ENCODE results near the gene TK1.
"Not testable (repeated sequence)": the region's sequence is repeated elsewhere in the genome, so short reads cannot be mapped to it uniquely, and the experiment has no call there.

TK1 gene

DNA sequence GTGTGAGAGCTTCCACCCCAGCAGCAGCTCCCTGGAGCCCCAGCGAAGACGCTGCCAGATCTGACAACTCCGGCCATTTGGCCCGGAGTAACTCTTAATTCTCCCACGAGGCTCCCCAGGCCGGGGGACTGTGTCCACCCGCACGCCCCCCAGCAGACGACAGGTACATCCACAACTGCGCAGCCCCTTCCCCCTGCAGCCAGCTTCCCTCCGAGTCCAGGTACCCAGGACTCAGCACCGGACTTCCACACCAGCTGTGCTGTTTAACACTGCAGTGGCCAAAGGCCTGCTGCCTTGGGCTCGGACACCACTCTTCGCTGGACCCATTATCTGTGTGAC lies 11.2 kb downstream of the TK1 start:
- DNase-seq = no peak

- DNase-seq = no peak
Observed at GRCh38 chr17:78174870-78175642, 11.8 kb downstream of the TK1 start.

DNA sequence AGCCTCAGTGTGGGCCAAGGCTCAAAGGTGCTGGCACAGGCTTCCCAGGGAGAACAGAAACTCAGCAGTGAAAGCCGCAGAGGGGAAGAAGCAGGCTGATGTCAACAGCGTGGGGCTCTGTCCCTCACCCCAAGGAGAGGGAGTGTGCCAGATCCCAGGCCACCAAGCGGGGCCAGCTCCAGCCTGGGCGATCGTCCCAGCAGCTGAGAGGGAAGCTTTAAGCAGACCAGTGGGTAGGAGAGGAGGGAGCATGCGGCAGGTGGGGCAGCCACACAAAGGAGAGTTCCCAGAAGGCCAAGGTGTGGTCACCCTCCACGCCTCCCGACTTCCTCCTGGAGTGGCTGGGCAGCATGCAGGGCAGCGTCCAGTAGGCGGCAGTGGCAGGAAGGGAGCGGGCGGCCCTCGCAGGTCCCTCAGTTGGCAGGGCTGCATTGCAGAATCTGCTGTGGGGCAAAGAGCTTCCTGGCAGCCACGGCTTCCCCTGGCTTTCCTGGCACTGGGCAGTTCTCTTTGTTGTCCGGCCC lies 12.4 kb downstream of the TK1 start:
- no peak for DNase-seq

DNA sequence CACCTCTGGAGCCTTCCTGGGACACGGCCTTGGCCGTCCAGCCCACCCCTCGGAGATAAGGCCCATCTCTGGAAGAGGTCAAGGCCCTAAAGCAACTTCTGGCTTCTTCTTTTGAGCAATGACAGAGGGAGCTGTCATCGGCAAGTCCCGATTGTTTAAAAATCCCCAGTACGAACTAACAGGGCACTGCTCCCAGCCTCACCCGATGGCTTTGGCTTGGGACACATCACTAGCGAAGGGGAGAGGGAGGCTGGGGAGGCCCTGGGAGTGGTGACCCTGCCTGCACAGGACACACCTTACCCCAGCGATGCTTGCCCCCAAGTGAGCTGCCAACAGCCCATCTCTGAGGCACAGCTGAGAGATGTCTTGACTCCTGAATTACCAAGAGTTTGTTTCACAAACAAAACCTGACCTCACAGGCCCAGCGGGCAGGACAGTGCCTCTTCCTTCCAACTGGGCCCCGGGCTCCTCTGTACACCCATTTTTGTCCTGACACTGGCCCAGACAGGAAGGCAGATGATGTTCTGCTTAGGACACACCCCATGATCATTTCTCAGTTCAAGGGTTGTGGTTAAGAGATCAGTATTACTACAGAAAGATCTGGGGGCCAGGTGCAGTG lies 13.6 kb downstream of the TK1 start:
- no peak for DNase-seq

- DNase-seq = no peak
Observed at GRCh38 chr17:78172249-78173051, 14.4 kb downstream of the TK1 start.

DNA sequence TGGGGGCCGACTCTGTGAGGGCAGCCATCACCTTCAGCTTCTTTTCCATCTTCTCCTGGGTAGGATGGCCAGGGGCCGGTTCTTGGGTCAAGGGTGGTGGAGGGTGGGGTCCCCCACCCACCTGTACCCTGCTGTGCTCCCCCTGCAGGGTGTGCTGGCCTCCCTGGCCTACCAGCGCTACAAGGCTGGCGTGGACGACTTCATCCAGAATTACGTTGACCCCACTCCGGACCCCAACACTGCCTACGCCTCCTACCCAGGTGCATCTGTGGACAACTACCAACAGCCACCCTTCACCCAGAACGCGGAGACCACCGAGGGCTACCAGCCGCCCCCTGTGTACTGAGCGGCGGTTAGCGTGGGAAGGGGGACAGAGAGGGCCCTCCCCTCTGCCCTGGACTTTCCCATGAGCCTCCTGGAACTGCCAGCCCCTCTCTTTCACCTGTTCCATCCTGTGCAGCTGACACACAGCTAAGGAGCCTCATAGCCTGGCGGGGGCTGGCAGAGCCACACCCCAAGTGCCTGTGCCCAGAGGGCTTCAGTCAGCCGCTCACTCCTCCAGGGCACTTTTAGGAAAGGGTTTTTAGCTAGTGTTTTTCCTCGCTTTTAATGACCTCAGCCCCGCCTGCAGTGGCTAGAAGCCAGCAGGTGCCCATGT lies 15.1 kb downstream of the TK1 start:
- not testable (repeated sequence) for DNase-seq

DNA sequence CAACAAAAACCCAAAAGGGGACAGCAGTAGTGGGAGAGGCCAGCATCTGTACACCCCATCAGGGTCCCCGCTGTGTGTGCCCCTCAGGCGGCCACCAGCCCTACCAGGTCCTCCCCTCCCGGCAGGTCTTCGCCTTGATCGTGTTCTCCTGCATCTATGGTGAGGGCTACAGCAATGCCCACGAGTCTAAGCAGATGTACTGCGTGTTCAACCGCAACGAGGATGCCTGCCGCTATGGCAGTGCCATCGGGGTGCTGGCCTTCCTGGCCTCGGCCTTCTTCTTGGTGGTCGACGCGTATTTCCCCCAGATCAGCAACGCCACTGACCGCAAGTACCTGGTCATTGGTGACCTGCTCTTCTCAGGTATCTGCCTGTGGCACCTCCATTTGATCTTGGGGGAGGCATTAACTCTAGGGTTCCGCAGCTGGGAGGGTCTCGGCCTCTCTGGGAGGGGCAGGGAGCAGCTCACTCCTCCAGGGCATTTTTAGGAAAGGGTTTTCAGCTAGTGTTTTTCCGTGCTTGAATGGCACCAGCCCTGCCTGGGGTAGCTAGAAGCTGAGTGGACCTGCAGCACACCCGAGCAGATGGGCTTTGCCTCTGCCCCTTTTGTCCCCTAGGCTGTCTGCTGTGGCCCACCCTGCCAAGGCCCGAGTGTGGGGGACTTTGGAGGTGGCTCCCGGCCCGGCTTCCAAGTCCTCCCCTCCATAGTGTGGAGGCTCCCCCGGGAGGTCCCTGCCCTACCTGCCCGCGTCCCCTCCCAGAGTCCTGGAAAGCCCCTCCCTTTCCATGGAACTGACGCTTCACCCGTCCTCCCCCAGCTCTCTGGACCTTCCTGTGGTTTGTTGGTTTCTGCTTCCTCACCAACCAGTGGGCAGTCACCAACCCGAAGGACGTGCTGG lies 15.9 kb downstream of the TK1 start:
- no peak for DNase-seq

GRCh38 chr17:78168903-78169793 lies 17.7 kb downstream of the TK1 start:
- no peak for DNase-seq

GRCh38 chr17:78168242-78168902 lies 18.5 kb downstream of the TK1 start, which contains the start of gene SYNGR2:
SYNGR2 (plus strand) TSS chr17:78168581; CDS start chr17:78168617, 36 bp downstream.
- DNase-seq = peak; percentile 85

- DNase-seq = no peak
Observed at GRCh38 chr17:78166416-78166815, 20.4 kb downstream of the TK1 start.

GRCh38 chr17:78164748-78165607 lies 21.9 kb downstream of the TK1 start:
- DNase-seq = no peak

- no peak for DNase-seq
Observed at GRCh38 chr17:78163881-78164747, 22.7 kb downstream of the TK1 start.

DNA sequence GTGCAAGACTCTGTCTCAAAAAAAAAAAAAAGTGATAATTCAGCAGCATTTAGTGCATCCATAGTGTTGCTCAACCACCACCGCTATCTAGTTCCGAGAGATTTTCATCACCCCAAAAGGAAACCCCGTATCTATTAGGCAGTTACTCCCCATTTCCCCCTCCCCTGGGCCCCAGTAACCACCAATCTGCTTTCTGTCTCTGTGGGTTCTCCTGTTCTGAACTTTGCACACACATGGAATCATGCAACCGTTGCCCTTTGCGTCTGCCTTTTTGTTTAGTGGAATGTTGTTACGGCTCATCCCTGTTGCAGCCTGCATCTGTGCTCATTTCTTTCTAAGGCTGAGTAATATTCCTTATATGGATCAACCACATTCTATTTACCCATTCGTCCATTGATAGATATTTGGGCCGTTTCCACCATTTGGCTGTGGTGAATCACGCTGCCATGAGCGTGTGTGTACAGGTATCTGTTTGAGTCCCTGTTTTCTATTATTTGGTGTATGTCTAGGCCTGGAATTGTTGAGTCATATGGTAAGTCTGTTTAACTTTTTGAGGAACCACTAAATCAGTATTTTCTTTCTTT lies 27.2 kb downstream of the TK1 start:
- no peak for DNase-seq

DNA sequence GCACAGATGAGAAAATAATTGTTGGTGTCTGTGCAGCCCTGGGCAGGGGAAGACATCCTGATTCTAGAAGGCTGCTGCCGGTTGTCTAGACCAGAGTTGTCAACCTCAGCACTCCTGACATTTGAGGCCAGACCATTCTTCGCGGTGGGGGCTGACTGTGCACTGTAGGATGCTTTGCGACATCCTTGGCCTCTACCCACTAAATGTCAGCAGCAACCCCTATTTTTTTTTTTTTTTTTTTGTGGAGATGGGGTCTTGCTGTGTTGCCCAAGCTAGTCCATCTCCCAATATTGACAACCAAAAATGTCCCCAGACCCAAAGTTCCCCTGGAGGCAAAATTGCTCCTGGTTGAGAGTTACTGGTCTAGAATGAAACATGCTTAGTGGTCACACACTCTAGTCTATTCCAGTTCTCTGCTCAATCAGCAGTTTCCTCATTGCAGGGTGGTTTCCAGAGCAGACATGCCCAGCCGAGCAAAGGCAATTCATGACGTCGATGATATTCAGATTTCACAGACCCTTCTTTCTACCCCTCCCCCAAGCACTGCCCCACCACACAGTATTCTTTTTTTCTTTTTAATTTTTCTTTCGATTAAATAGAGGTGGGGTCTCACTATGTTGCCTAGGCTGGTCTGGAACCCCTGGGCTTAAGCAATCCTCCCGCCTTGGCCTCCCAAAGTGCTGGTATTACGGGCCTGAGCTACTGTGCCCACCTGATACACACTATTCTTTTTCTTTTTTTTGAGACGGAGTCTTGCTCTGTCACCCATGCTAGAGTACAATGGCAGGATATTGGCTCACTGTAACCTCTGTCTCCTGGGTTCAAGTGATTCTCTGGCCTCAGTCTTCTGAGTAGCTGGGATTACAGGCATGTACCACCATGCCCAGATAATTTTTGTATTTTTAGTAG lies 31.7 kb downstream of the TK1 start:
- DNase-seq = no peak

DNA sequence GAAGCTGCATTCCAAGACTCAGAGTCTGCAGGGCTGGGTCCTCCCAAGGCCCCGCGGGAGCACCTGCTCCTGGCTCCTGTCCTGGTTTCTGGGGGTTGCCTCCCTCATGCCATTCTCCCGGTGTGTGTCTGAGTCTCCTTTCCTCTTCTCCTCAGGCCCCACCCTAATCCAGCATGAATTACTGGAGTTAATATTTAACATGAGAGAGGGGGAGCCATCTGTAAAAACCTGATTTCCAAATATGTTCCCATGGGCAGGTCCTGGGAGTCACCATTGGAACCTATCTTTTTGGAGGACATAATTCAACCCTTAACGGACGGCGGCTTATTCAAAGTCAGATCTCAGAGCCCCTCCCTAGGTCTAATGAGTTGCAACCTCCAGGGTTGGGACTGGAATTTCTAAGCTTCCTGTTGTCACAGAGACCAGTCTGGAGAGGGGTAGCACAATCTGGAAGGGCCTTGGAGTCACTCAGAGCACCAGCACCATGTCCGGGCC lies 35.3 kb downstream of the TK1 start:
- no peak for DNase-seq

DNA sequence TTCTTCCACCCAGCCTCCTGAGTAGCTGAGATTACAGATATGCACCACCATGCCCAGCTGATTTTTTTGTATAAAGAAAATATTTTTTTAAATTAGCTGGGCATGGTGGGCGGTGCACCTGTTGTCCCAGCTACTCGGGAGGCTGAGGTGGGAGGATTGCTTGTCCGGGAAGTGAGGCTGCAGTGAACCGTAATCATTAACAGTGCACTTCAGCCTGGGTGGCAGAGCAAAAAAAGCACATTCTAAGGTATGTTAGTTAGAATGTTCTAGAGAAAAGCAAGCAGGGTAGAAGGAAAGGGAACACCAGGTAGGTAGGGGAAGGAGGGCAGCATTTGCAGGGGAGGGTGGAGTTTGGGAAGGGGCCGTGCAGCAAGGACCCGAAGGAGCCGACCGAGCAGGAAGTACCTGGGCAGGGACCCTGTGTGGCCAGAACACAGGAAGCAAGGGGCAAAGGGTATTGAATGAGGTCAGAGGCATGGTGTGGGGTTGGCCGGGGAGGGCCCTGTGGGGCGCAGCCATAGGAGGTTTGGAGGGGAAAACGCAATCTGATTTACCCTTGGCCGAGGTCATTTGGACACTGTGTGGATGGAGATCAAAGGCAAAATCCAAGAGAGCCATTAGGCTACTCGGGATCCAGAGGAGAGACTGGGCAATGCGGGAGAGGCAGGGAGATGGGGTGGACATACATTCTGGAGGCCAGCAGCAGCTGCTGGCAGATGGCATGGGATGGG lies 38.4 kb downstream of the TK1 start:
- no peak for DNase-seq

Measured in NCI-H1436 (cell line).